ENCODE results near the gene TRABD2B.

TRABD2B gene

DNA sequence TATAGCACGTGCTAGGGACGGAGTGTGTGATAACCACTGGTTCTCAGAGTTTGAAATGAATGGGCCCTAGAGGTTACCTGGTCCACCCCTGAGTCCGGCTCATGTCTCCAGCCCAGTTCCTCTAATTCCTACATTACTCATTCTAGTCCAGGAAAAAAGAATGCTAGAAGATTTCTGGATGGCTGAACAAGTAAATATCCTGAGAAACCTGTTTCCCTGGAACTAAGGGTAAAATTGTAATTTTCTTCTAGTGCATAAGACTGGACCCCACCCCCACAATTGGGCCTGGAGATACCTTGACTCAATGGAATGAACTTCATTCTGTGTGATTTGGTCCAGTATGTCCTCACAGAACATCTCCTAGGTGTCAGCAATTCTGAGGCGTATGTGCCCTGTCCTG is 208.4 kb downstream of the TRABD2B start:
- DNase-seq = no peak

DNA sequence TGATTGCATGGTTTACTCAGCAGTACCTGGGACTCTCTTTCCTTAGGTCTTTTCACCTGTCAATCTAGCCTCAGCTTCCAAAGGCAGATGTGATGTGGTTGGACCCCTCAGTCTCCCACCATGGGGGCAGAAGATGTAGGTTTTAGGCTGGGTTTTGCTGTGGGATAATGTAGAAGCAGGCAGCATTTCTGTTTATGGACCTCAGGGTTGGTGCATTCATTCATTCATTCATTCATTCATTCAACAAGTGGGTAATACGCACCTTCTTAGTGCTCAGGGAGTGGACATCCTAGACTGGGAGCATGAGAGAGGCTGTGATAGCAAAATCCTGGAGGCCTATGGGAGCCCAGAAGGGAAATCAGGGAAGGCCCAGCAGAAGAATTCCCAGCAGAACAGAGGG is 209.6 kb downstream of the TRABD2B start:
- no peak for DNase-seq

DNA sequence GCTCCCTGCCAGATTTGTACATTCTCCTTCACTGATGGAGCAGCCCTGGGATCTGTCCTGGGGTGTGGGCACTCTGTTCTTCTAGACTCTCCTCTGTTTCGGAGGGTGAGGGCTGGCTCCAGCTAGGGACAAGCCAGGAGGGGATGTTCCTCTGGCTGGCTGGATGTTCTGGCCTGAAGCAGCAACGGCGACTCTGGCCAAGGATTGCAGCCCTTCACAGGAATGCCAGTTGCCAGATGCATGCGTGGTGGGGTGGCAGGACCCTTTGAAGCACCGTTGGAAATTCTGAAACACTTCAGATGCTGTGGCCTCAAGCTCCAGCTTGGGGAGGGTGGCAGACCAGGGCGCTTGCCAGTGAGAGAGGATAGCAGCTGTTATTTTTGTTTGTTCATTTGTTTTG is 210.9 kb downstream of the TRABD2B start:
- no peak for DNase-seq

DNA sequence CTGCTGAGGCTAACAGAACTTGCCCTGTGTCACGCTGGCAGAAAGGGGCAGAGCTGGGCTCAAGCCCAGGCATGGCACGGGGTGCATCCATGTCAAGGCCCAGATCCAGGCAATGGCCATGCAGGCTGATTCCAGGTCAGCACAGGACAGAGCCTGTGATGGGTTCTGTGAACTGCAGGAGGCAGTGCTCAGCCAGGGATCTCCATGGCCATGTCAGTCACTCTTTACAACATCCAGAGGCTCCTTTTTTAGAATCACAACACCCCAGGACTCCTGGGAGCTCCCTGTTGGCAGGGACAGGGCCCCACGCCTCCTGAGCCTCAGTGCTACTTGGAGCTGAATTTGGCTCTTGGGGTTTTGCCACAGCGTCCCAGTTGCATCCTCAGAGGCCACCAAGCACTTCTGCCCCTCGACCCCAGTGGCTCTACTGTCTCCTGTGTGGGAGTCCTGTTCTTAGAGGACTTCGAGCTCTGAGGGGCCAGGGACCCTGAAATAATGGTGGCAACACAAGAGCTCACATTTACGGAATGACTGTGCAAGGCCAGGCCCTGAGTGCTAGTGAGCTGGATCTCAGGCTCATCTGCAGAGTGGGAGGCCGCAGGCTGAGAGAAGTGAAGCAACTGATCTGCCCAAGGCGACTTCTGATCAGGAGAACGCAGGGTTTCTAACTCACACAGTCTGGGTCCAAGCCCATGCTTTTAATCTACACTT is 211.5 kb downstream of the TRABD2B start:
- DNase-seq = no peak

DNA sequence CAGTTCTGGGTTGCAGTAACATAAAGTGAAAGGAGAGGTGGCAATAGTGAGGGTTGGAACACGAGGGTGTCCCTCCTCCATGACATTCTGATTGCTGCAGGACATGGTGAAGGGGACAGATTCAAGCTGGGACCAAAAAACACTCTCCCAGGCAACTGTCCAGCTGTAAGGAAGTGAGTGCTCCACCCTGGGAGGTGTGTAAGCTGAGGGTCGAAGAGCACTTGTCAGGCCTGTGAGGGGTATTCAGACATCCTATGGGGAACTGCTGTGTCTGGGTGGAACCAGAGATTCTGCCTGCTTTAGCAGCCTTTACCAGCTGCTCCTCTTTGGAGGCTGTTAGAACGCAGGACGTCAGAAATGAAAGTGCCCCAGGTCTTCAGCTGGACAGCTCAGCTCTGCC is 212.1 kb downstream of the TRABD2B start:
- DNase-seq = no peak

DNA sequence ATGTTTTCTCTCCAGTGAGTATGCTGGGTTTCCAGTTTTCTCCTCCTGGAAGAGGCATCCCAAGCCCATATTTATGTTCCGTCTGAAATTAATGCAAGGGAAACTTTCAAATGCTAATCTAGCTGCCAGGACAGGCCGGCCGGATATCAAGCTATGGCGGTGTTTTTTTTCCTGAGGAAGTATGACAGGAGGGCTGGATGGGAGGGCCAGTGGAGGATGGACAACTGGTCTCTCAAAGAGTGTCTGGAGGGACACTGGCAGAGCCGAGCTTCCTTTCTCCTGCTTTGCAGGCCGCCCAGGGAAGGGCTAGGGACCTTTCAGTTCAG is 212.7 kb downstream of the TRABD2B start:
- DNase-seq = no peak

DNA sequence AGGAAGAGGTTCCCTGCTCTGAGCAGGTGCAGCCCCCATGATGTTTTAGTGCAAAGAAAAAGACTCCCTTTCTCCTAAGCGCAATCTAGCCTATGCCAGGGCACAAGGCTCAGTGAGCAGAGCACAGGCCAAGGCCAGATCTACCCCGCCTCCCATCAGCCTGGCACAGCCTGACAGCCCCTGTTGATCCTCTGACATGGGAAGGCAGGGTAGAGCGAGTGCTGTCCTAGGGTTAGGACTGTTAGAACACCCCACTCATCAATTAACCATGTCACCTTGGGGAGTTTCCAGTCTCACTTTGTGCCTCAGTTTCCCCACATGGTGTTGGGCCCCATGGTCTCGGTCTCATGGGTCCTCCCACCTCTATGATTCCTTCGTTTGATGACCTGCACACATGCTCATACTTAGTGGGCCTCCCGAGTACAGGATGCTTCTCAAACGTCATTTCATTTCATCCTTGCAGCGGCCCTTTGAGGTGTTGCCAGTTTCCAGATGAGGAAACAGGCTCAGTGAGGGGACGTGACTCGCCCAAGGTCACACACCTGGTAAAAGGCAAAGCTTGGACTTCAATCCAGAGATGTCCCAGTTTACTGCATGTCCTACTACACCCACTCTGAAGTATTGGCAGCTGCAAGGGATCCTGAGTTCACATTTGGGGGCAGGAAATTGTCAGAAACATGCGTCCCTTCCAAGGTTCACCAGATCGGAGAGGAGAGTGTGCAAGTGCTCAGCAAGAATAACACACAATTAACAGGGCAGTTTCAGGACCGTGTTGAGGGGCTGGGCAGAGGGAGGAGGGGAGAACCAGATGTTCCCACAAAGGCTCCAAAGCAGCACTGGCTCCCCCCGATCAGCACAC is 213.3 kb downstream of the TRABD2B start:
- no peak for DNase-seq

DNA sequence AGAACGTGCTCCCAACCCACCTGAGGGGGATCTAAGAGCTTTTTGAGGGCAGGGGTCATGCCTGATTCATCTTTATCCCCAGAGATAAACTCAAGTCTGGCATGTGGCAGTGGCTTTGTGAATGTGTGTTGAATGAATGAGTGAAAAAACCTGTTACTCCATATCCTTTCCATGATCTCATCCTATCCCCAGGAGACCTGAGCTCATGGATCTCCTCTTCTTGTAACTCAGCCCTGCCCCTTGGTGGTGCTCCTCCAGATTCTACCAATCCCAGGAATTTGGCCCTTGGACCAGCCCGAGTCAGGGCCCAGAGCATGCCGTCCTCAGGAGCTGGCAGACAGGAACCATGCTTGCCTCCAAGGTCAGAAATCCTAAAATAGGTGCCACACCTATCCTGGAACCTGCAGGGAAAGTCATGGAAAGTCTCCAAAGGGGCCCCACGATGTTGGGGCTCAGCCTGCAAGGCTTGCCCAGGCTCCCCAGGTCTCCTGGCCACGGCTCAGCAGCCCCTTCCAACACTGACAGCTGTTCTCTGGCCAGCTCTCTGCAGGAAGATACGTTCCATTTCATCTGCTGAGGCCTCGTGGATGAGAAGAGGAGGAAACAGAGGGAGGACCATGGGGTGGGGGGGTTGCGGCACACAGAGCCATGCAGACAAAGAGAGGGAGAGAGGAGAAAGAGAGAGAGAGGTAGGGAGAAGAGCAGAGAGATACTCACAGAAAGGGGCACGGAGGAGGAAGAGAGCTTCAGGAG is 214.6 kb downstream of the TRABD2B start:
- no peak for DNase-seq

DNA sequence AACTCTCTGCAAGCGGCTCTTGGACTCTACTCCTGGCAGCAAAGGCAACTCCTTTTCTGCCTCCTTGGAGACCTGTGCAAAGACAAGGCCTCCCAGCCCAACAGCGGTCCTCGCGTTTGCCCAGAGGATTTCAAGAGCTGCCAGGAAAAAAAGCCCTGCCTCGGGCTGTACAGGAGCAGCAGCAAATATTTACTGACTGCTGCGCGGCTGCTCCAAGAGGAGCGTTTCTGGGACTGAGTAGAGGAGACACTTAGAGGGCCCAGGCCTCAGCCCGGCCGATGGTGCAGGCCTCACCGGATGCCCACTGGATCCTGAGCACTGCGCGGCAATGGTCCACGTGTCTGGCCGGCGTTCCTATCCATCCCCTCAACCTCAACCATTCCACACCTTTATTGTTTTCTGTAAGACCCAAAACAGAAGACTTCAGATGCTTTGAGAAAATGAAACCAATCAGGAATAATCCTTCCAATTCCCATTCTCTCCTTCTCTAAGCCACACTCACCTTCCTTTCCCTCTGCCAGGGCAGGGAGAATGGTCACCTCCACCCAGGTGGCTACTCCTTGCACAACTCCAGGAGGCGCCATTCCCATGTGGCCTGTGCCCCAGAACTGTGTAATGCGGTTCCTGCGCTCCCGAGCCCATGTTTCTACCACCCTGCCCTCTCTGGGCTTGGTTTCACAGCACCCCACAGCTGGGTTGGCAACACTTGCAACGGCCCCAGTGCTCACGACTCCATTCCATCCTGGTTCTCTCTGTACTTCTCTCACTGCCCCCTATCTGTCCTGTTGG is 215.8 kb downstream of the TRABD2B start:
- no peak for DNase-seq

DNA sequence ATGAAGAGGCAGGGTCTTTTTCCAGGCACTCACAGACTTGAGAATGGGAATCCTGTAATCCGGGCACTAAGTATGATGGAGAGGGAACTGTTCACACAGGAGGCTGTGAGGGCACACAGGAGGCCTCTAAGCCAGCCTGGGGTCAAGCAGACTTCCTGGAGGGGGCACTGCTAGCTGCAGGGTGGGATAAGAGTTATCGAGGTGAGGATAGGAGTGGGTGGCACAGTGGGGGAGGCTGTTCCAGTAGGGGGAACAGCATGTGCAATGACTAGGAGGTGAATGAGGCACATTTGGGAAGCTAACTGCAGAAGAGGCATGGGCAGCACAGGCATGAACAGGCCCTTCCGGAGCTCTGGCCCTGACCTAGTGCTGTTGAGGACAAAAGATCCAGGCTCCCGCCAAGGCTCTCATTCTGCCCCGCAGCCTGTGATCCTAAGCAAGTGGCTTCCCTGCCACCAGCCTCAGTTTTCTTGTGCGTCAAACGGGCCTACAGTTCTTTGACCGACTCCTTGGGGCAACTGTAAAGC is 216.7 kb downstream of the TRABD2B start:
- no peak for DNase-seq

DNA sequence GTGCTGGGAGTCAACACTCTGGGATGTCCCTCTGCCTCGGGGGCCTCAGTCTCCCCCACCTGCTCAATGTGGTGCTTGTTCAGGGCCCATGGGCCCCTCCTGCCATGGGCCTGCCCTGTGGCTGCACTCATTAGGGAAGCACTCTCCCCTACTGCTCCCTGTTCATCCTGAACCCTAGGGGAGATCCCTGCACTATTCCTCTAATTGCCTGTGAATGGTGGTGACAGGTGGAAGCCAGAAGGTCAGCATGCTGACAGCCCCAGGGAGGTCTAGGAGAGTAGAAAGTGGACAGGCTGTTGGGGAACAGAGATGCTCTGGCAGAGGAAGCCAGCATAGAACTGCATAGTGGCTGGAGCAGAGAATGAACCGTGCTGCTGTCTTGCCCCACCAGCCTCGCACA is 217.6 kb downstream of the TRABD2B start:
- DNase-seq = no peak

DNA sequence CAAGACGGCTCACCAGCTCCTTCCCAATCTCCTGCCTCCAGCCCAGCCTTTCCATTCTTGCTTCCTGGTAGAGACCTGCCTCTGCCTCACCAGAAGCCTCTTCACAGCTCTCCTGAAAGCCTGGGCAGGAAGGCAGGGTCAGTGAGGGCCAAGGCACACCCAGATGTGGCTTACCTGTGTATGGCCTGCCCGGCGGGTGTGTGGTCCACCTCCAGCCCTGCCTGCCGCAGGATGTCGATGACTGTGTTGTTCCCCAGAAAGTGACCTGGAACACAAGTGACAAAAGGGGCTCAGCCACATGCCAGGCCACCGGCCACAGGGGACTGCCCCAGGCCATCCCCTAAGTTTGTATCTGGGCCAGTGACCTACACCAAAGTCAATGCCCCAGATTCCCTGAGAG is 218.9 kb downstream of the TRABD2B start:
- DNase-seq = no peak

DNA sequence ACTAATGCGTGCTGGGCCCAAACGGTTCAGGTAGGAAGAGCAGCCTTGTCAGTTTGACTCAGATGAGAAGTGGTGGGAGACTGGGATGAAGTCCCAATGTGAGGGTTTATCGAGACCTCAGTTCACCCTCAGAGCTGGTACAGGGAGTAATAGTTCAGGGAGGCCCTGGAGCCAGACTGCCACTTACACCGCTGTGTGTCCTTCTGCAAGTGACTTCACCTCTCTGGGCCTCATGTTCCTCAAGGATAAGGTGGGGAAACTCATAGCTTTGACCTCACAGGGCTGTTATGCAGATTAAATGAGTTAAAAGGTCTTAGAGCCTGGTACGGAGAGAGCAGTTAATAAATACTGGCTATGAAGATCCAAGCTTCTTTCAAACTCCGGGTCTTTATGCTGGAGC is 219.9 kb downstream of the TRABD2B start:
- DNase-seq = no peak

DNA sequence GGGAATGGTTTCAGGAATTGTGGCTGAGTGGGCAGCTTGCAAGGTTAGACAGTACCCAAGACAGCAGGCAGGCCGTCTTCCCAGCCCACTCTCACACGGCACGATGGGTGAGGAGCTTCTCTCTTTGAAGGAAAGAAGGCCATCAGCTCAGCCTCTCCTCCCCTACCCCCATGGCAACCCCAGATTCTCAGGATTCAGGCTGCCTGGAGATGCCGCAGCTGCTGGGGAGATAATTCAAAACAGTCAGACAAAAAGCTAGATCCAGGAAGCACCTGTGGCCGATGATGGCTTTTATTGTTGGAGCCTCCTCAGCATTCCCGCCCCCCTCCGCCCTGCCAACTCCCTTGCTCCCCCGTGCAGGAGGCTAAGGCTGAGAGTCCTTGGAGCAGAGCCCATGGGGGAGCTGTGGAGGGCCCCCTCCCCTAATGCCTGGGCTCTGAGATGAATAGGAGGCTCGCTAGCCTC is 220.5 kb downstream of the TRABD2B start:
- DNase-seq = no peak

DNA sequence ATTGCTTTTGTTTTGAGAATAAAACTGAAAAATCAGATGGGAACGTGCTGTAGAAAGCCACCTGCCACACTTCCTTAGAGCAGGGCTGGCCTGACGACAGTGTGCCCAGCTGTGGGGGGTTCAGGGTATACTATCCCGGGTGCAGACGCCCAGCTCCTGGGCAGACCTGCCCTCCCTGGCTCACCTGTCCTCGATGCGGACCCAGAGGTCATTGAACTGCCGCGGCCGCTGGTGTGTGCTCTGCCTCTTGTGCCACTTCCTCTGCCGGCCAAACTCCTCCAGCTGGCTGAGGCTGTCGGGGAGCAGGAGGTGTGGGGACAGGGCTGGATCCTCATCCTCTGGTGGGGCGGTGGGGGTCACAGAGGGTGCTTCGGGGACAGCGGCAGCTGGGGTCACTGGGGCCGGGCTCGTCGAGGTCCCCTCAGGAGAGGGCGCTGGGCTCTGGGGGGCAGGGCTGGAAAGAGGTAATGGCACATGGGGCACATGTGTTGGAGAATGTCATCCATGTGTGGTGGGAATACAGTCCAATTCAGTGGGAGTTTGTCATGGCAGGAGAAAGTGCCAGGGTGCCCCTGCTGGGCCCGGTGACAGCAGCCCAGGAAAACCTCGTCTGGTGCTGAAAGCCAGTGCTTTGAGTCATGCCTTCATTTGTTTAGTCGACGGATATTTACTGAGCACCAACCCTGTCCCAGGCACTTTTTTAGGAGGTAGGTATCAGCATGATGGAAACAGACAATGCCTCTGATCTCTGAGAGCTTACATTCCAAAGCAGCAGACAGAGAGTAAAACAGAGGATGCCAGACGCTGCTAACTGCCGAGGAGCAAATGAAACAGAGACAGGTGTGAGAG is 222.0 kb downstream of the TRABD2B start:
- no peak for DNase-seq

DNA sequence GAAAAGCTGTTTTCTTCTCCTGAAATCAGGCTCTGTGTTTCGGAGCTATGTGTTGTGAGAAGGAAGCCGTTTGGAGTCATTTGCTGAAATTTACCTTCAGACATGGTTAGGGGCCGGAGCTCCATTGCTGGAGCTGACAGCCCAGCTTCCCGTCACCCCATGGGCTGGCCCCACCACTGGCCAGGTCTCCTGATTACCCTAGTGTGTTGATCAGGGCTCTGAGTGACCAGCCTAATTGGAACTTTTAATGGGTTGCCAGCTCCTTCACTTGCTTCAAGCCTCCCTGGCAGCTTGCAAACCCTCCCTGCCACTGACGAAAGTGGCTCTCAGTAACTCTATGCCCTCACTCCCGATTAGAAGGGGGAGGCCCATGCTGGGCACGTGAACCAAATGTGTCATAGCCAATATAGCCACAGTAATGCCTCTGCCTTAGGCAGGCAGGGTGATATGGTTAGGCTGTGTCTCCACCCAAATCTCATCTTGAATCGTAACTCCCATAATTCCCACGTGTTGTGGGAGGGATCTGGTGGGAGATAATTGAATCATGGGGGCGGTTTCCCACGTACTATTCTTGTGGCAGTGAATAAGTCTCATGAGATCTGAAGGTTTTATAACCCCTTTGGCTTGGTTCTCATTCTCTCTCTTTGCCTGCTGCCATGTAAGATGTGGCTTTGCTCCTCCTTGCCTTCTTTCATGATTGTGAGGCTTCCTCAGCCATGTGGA is 224.1 kb downstream of the TRABD2B start:
- no peak for DNase-seq

DNA sequence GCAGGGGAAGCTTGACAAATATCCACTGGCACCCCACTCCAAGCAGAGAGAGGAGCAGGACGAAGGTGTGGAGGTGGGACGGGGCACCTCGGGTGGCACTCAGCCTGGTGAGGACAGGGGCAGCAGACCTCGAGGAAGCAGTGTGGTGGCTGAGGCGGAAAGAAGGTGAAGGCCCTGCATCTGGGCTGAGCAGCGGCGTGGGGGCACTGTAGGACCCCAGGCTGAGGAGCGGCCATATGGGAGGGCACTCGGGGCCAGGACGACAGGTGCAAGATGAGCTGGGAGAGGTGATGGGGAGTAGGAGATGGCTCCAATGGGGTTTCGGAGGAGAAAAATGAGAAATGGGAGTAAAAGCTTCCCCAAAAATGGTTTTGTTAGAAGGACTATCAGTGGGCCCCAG is 224.9 kb downstream of the TRABD2B start:
- DNase-seq = no peak

DNA sequence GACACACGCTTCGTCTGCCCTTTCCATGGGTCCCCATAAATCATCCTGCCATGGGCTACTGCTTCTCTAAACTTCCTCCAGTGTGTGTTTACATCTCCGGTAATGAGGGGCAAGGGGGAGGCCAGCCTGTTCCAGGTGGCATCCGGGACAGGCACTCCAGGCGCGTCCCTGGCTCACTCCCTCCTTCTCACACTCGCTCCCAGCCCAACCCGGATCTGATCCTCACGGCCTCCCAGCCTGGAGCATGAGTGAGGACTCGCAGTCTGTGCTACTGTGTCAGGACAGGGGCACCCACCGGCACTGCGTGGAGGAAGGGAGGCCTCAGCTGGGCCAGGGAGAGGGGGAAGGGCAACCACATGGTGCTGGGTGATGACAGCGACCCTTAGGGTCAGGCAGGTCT is 225.4 kb downstream of the TRABD2B start:
- DNase-seq = no peak

DNA sequence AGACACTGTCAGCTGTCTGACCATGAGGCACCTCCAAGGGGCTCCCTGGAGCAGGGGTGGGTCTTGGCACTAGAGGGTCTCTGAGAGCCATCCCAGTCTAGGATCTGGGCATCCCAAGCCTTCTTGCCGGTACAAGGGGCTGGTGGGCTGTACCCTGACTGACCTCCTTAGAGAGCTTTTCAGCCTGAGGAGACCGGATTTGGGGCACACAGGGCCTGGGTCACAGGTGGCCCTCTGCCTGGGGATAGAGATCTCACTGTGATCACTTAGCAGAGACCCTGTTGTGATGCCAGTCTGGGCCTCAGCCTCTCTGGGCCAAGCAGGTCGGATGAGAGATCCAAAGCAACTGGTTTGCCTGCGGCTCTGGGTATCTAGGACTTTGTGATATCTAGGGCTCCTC is 227.2 kb downstream of the TRABD2B start:
- no peak for DNase-seq

DNA sequence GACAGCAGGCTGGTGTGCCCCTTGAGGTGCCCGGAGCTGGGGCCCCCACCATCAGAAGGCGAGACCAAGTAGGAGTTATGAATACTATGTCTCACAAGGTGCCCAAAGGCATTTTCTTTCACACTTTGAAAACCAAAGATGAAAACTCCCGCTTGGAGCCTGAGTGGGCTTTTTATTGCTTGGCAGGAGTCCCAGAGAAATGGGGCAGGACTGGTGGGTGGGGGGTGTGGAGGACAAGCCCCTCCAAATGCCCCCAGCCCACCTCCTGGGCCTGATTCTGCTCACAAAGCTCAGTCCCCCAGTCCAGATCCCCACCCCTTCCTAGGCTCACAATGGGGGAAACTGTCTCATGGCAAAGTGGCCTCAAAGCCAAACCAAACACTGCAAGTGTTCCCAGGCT is 227.9 kb downstream of the TRABD2B start:
- DNase-seq = no peak

DNA sequence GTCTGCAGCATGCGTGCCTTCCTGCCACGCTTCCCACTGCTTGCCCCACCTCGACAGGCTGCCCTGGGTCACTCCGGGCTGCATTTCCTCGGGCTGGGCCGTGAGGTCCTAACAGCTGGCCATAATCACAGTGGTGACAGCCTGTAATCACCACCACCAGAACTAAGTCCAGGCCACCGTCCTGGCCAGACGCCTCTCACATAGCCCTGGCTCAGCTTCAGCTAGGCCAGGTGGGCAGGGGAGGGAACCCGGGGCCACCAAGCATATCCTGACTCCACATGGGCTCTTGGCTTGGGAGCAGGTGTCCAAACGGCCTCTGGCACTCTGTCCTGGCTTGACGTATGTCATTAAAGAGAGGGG is 229.5 kb downstream of the TRABD2B start:
- no peak for DNase-seq

Measured in hippocampal formation (tissue), 2 donors.